HEK293 (cell line): ENCODE measurements around the gene ZNF428.

ENCODE experiments used
- BCL11B ChIP-seq: fragments of 450-650 bp; formaldehyde crosslinking; IDR thresholded peaks from 2 replicates; pipeline ENCODE4 v1.5.1; 2016; ENCODE audit warnings: low read depth, missing biosample characterization, missing genetic modification characterization
- GLI2 ChIP-seq: fragments of 450-650 bp; formaldehyde crosslinking; IDR thresholded peaks from 2 replicates; pipeline ENCODE4; 2017; ENCODE audit warnings: missing biosample characterization, missing genetic modification characterization, low read depth, borderline replicate concordance
- HOXA7 ChIP-seq: sonication (generic); formaldehyde crosslinking; IDR thresholded peaks from 2 replicates; pipeline ENCODE4 v1.8.1; 2022; ENCODE audit warnings: missing genetic modification reagents, borderline replicate concordance
- HOXC10 ChIP-seq: sonication (generic); formaldehyde crosslinking; IDR thresholded peaks from 2 replicates; pipeline ENCODE4 v1.8.1; 2023; ENCODE audit warnings: mild to moderate bottlenecking, missing genetic modification reagents
- HOXD13 ChIP-seq: sonication (generic); formaldehyde crosslinking; IDR thresholded peaks from 2 replicates; pipeline ENCODE4 v1.8.0; 2022; ENCODE audit warnings: missing genetic modification reagents, borderline replicate concordance
- KLF1 ChIP-seq: fragments of 450-650 bp; formaldehyde crosslinking; IDR thresholded peaks from 2 replicates; pipeline ENCODE4 v1.5.1; 2016; ENCODE audit warnings: missing biosample characterization, missing genetic modification characterization
- PRDM1 ChIP-seq: fragments of 450-650 bp; formaldehyde crosslinking; IDR thresholded peaks from 2 replicates; pipeline ENCODE4; 2016; ENCODE audit warnings: missing biosample characterization, missing genetic modification characterization
- ZBTB17 ChIP-seq: fragments of 450-650 bp; formaldehyde crosslinking; IDR thresholded peaks from 2 replicates; pipeline ENCODE4 v1.5.1; 2016; ENCODE audit warnings: missing biosample characterization, missing genetic modification characterization
- ZBTB20 ChIP-seq: fragments of 450-650 bp; formaldehyde crosslinking; IDR thresholded peaks from 2 replicates; pipeline ENCODE4 v1.5.1; 2016; ENCODE audit warnings: missing biosample characterization, missing genetic modification characterization
- ZBTB21 ChIP-seq: fragments of 450-650 bp; formaldehyde crosslinking; IDR thresholded peaks from 2 replicates; pipeline ENCODE4 v1.5.1; 2017; ENCODE audit warnings: missing biosample characterization, missing genetic modification characterization
- ZBTB7A ChIP-seq: fragments of 450-650 bp; formaldehyde crosslinking; IDR thresholded peaks from 2 replicates; pipeline ENCODE4 v1.5.1; 2016; ENCODE audit warnings: low read depth, missing biosample characterization, missing genetic modification characterization
- ZNF133 ChIP-seq: fragments of 450-650 bp; formaldehyde crosslinking; IDR thresholded peaks from 2 replicates; pipeline ENCODE4 v1.5.1; 2016; ENCODE audit warnings: missing biosample characterization, missing genetic modification characterization
- ZNF146 ChIP-seq: fragments of 450-650 bp; formaldehyde crosslinking; IDR thresholded peaks from 2 replicates; pipeline ENCODE4 v1.5.1; 2016; ENCODE audit warnings: missing biosample characterization, missing genetic modification characterization
- ZNF184 ChIP-seq: fragments of 450-650 bp; IDR thresholded peaks from 2 replicates; pipeline ENCODE4 v1.5.1; 2018; ENCODE audit warnings: missing biosample characterization, mild to moderate bottlenecking, missing genetic modification characterization
- ZNF2 ChIP-seq: fragments of 450-650 bp; formaldehyde crosslinking; IDR thresholded peaks from 2 replicates; pipeline ENCODE4 v1.5.1; 2016; ENCODE audit warnings: missing biosample characterization, missing genetic modification characterization
- ZNF37A ChIP-seq: fragments of 450-650 bp; IDR thresholded peaks from 2 replicates; pipeline ENCODE4 v1.5.1; 2018; ENCODE audit warnings: missing biosample characterization, missing genetic modification characterization
- ZNF473 ChIP-seq: fragments of 450-650 bp; formaldehyde crosslinking; IDR thresholded peaks from 2 replicates; pipeline ENCODE4 v1.5.1; 2017; ENCODE audit warnings: missing biosample characterization, missing genetic modification characterization
- ZNF521 ChIP-seq: fragments of 450-650 bp; formaldehyde crosslinking; IDR thresholded peaks from 2 replicates; pipeline ENCODE4 v1.5.1; 2017; ENCODE audit warnings: missing biosample characterization, mild to moderate bottlenecking, missing genetic modification characterization
- ZNF623 ChIP-seq: fragments of 450-650 bp; formaldehyde crosslinking; IDR thresholded peaks from 2 replicates; pipeline ENCODE4 v1.5.1; 2016; ENCODE audit warnings: missing biosample characterization, missing genetic modification characterization
- ZNF624 ChIP-seq: fragments of 450-650 bp; formaldehyde crosslinking; IDR thresholded peaks from 2 replicates; pipeline ENCODE4 v1.5.1; 2017; ENCODE audit warnings: missing biosample characterization, missing genetic modification characterization
- ZNF629 ChIP-seq: fragments of 450-650 bp; formaldehyde crosslinking; IDR thresholded peaks from 2 replicates; pipeline ENCODE4 v1.5.1; 2017; ENCODE audit warnings: missing biosample characterization, missing genetic modification characterization
- ZNF664 ChIP-seq: fragments of 450-650 bp; formaldehyde crosslinking; IDR thresholded peaks from 2 replicates; pipeline ENCODE4 v1.5.1; 2016; ENCODE audit warnings: missing biosample characterization, missing genetic modification characterization
- ZNF670 ChIP-seq: fragments of 450-650 bp; formaldehyde crosslinking; IDR thresholded peaks from 2 replicates; pipeline ENCODE4 v1.5.1; 2016; ENCODE audit warnings: missing biosample characterization, missing genetic modification characterization, low read depth
- ZNF747 ChIP-seq: fragments of 450-650 bp; formaldehyde crosslinking; IDR thresholded peaks from 2 replicates; pipeline ENCODE4 v1.5.1; 2016; ENCODE audit warnings: missing biosample characterization, missing genetic modification characterization
- ZNF768 ChIP-seq: fragments of 450-650 bp; formaldehyde crosslinking; IDR thresholded peaks from 2 replicates; pipeline ENCODE4 v1.5.1; 2018; ENCODE audit warnings: missing biosample characterization, mild to moderate bottlenecking, missing genetic modification characterization
- TF ChIP-seq, protein P1 (sequence below): fragments of 450-650 bp; formaldehyde crosslinking; IDR thresholded peaks from 2 replicates; pipeline ENCODE4 v1.5.1; 2016; ENCODE audit warnings: missing biosample characterization, missing genetic modification characterization
- TF ChIP-seq, protein P2 (sequence below): fragments of 450-650 bp; formaldehyde crosslinking; IDR thresholded peaks from 2 replicates; pipeline ENCODE4 v1.5.1; 2016; ENCODE audit warnings: missing biosample characterization, missing genetic modification characterization, low read depth
- TF ChIP-seq, protein P3 (sequence below): fragments of 450-650 bp; formaldehyde crosslinking; IDR thresholded peaks from 2 replicates; pipeline ENCODE4 v1.5.1; 2016; ENCODE audit warnings: missing biosample characterization, missing genetic modification characterization
- TF ChIP-seq, protein P4 (sequence below): fragments of 450-650 bp; formaldehyde crosslinking; IDR thresholded peaks from 2 replicates; pipeline ENCODE4 v1.5.1; 2016; ENCODE audit warnings: missing biosample characterization, missing genetic modification characterization
- TF ChIP-seq, protein P5 (sequence below): fragments of 450-650 bp; formaldehyde crosslinking; IDR thresholded peaks from 2 replicates; pipeline ENCODE4 v1.5.1; 2016; ENCODE audit warnings: missing biosample characterization, missing genetic modification characterization
- TF ChIP-seq, protein P6 (sequence below): fragments of 450-650 bp; formaldehyde crosslinking; IDR thresholded peaks from 2 replicates; pipeline ENCODE4 v1.5.1; 2017; ENCODE audit warnings: missing biosample characterization, missing genetic modification characterization

ZNF428 gene

DNA sequence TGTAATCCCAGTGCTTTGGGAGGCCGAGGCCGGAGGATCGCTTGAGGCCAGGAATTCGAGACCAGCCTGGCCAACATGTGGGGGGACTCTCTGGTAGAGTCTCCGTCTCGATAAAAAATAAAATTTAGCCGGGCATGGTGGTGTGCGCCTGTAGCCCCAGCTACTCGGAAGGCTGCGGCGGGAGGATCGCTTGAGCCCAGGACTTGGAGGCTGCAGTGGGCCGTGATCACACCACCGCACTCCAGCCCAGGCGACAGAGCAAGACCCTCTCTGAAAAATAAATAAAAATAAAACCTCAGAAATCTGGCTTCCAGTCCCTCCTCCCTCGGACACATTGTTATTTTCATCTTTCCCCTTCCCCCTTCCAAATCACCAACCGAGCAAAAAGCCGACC, 23.8 kb downstream of the ZNF428 start (continued):
- no peak for TF ChIP-seq ZNF670 (tag by site-specific recombination)
- no peak for TF ChIP-seq GLI2 (tag by site-specific recombination)
- TF ChIP-seq BCL11B (tag by site-specific recombination) = no peak
- TF ChIP-seq ZNF623 (tag by site-specific recombination) = no peak
- TF ChIP-seq ZNF473 = no peak
- TF ChIP-seq, protein P1, sequence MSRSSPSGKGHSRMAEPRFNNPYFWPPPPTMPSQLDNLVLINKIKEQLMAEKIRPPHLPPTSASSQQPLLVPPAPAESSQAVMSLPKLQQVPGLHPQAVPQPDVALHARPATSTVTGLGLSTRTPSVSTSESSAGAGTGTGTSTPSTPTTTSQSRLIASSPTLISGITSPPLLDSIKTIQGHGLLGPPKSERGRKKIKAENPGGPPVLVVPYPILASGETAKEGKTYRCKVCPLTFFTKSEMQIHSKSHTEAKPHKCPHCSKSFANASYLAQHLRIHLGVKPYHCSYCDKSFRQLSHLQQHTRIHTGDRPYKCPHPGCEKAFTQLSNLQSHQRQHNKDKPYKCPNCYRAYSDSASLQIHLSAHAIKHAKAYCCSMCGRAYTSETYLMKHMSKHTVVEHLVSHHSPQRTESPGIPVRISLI (tag by site-specific recombination) = no peak
- TF ChIP-seq ZNF624 (tag by site-specific recombination) = no peak
- TF ChIP-seq ZBTB17 (tag by site-specific recombination) = no peak; the same call in 1 of the 2 replicates
- no peak for TF ChIP-seq HOXC10 (CRISPR knock-in tag)
- no peak for TF ChIP-seq ZNF133
- TF ChIP-seq ZNF768 (tag by site-specific recombination) = no peak; the same call in 1 of the 2 replicates
- no peak for TF ChIP-seq ZBTB21 (tag by site-specific recombination)
- TF ChIP-seq HOXD13 (CRISPR knock-in tag) = no peak
- no peak for TF ChIP-seq ZNF747
- no peak for TF ChIP-seq ZNF184
- TF ChIP-seq PRDM1 (tag by site-specific recombination) = no peak
- no peak for TF ChIP-seq ZNF37A
- TF ChIP-seq, protein P2, sequence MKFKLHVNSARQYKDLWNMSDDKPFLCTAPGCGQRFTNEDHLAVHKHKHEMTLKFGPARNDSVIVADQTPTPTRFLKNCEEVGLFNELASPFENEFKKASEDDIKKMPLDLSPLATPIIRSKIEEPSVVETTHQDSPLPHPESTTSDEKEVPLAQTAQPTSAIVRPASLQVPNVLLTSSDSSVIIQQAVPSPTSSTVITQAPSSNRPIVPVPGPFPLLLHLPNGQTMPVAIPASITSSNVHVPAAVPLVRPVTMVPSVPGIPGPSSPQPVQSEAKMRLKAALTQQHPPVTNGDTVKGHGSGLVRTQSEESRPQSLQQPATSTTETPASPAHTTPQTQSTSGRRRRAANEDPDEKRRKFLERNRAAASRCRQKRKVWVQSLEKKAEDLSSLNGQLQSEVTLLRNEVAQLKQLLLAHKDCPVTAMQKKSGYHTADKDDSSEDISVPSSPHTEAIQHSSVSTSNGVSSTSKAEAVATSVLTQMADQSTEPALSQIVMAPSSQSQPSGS (tag by site-specific recombination) = no peak
- peak; percentile 57; the same call in 1 of the 2 replicates for TF ChIP-seq ZBTB7A (tag by site-specific recombination)
- no peak for TF ChIP-seq ZNF146 (tag by site-specific recombination)
- peak; percentile 77 for TF ChIP-seq ZNF2 (tag by site-specific recombination)
- no peak; the same call in 1 of the 2 replicates for TF ChIP-seq ZNF664 (tag by site-specific recombination)
- TF ChIP-seq HOXA7 (CRISPR knock-in tag) = no peak
- TF ChIP-seq ZNF521 (tag by site-specific recombination) = no peak
- TF ChIP-seq, protein P3, sequence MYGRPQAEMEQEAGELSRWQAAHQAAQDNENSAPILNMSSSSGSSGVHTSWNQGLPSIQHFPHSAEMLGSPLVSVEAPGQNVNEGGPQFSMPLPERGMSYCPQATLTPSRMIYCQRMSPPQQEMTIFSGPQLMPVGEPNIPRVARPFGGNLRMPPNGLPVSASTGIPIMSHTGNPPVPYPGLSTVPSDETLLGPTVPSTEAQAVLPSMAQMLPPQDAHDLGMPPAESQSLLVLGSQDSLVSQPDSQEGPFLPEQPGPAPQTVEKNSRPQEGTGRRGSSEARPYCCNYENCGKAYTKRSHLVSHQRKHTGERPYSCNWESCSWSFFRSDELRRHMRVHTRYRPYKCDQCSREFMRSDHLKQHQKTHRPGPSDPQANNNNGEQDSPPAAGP (tag by site-specific recombination) = peak; percentile 8; the same call in 1 of the 2 replicates
- no peak for TF ChIP-seq ZBTB20 (tag by site-specific recombination)
- TF ChIP-seq, protein P4, sequence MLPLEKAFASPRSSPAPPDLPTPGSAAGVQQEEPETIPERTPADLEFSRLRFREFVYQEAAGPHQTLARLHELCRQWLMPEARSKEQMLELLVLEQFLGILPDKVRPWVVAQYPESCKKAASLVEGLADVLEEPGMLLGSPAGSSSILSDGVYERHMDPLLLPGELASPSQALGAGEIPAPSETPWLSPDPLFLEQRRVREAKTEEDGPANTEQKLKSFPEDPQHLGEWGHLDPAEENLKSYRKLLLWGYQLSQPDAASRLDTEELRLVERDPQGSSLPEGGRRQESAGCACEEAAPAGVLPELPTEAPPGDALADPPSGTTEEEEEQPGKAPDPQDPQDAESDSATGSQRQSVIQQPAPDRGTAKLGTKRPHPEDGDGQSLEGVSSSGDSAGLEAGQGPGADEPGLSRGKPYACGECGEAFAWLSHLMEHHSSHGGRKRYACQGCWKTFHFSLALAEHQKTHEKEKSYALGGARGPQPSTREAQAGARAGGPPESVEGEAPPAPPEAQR (tag by site-specific recombination) = no peak
- TF ChIP-seq, protein P5, sequence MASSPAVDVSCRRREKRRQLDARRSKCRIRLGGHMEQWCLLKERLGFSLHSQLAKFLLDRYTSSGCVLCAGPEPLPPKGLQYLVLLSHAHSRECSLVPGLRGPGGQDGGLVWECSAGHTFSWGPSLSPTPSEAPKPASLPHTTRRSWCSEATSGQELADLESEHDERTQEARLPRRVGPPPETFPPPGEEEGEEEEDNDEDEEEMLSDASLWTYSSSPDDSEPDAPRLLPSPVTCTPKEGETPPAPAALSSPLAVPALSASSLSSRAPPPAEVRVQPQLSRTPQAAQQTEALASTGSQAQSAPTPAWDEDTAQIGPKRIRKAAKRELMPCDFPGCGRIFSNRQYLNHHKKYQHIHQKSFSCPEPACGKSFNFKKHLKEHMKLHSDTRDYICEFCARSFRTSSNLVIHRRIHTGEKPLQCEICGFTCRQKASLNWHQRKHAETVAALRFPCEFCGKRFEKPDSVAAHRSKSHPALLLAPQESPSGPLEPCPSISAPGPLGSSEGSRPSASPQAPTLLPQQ (tag by site-specific recombination) = no peak
- TF ChIP-seq, protein P6, sequence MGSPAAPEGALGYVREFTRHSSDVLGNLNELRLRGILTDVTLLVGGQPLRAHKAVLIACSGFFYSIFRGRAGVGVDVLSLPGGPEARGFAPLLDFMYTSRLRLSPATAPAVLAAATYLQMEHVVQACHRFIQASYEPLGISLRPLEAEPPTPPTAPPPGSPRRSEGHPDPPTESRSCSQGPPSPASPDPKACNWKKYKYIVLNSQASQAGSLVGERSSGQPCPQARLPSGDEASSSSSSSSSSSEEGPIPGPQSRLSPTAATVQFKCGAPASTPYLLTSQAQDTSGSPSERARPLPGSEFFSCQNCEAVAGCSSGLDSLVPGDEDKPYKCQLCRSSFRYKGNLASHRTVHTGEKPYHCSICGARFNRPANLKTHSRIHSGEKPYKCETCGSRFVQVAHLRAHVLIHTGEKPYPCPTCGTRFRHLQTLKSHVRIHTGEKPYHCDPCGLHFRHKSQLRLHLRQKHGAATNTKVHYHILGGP (tag by site-specific recombination) = no peak
- no peak for TF ChIP-seq ZNF629 (tag by site-specific recombination)
- 0 out of 2 replicates have a peak, but pooled peaks have one; percentile 16 for TF ChIP-seq KLF1 (tag by site-specific recombination)
